DMS 273 treated with DMSO at 0.1 percent for 48 hours (cell line): ENCODE data around the gene TSHZ1.
A peak's percentile ranks its signal among the peaks of the same experiment; 100 is the strongest.

Experiments
- DNase-seq: peaks from one replicate; lab custom pipeline; 2025; lab: John Stamatoyannopoulos, UW

The TSHZ1 gene

DNA sequence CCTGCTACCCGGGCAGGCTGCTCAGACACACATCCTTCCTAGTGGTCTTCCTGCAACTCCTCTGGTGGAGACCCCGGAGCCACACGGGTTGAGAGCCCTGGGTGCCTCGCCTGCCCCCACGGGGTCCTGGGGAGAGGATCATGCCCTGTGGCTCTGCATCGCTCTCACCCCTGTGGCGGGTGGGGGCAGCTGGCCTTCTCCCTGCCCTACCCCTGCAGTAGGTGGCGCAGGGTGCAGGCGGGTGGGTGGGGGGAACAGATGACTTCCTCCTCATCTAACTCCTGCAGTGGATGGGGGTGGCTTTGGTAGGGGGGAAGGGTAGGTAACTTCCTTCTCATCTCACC lies 38.5 kb downstream of the TSHZ1 start:
- no peak for DNase-seq

- no peak for DNase-seq
These were observed 39.3 kb downstream of the TSHZ1 start for GRCh38 chr18:75249672-75250470.

DNA sequence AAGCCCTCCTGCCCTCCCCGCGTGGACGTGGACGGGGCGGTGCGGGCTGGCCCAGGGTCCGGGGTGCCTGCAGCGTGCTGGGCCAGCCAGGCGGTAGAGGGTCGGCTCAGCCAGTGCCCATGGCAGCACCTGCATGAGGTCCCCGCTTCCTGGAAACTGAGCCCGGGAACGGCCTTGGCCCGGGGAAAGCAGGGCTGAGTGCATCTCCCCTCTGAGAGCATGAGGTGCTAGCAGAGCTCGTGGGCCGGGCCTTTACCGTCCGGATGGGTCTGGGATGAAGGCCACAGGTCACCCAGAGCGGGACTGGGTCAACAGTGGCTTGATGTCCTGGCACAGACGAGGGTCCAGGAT lies 39.8 kb downstream of the TSHZ1 start:
- no peak for DNase-seq

- no peak for DNase-seq
These were observed 40.9 kb downstream of the TSHZ1 start for GRCh38 chr18:75251466-75251865.

DNA sequence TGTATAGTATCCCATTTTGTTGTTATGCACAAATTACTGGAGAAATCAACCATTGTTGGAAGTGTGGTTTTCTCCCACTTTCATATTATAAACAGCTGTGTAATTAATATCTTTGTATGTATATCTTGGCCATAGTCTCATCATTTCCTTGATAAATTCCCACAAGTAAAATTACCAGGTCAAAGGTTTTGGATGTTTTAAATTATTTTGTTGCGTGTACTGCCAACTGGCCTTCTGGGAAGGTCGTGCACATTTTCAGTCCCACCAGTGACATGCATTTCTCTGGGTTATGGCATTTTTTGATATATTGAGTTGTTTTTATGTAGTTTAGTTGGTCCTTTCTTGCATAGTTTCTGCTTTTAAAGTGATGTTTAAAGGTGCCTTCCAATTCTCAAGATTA lies 41.5 kb downstream of the TSHZ1 start:
- no peak for DNase-seq

DNA sequence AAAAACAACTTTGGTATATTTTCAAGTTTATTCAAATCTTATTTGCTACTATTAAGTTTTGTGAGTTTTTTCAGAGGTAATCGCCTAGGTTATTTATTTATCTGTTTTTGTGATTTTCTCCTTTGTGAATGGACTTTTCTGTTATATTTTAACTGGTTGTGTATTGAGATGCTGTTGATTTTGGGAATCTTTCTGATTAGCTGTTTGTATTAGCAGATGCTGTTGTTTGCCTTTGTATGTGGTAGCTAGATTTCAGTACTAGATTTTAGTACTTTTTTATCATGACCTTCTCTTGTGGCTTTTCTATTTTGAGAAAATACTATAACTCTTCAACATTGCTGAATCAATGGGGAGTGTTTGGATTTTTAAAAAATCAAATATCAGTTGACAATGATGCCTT lies 42.4 kb downstream of the TSHZ1 start:
- no peak for DNase-seq

GRCh38 chr18:75253784-75254183 lies 43.2 kb downstream of the TSHZ1 start:
- DNase-seq, result no peak

DNA sequence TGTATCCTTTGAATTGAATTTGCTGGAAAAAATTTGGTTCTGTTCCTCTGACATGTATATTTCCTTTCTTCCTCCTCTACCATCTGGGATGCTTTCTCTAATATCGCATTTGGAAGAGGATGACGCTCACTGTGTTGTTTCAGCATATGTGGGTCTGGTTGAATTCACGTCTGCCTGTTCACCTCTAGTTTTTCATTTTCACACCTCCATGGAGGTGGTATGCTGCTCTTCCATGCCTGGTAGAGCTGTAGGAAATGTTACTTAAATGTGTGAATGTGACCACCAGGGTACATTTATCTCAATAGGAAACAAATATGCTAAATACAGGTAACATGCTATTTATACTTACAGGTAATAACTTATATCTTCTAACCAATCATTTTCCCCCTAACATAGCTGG lies 44.5 kb downstream of the TSHZ1 start:
- DNase-seq, result no peak

GRCh38 chr18:75256376-75256775 lies 45.8 kb downstream of the TSHZ1 start:
- no peak for DNase-seq

- DNase-seq, result no peak
These were observed 47.0 kb downstream of the TSHZ1 start for GRCh38 chr18:75257605-75258004.

- DNase-seq, result no peak
These were observed 51.0 kb downstream of the TSHZ1 start for GRCh38 chr18:75261430-75262223.

DNA sequence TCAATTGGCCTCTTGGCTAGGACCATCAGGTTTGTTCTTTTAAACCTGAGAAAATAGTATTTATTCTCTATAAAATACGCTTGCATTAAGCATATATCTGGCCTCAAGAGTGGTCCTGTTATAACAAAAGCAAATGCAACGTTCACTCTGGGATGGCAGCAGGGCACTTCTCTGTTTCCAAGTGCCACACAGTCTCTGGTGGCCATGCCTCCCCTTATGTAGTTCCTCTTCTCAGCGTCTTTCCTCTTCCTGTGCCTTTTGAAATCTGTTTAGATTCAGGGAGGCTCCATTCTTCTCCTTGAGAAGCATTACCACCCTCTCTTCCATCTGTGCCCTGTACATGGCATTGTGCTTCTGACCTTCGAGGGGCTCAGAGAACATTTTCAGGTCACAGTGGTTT lies 51.9 kb downstream of the TSHZ1 start:
- no peak for DNase-seq

GRCh38 chr18:75264195-75264594 lies 53.6 kb downstream of the TSHZ1 start:
- no peak for DNase-seq

DNA sequence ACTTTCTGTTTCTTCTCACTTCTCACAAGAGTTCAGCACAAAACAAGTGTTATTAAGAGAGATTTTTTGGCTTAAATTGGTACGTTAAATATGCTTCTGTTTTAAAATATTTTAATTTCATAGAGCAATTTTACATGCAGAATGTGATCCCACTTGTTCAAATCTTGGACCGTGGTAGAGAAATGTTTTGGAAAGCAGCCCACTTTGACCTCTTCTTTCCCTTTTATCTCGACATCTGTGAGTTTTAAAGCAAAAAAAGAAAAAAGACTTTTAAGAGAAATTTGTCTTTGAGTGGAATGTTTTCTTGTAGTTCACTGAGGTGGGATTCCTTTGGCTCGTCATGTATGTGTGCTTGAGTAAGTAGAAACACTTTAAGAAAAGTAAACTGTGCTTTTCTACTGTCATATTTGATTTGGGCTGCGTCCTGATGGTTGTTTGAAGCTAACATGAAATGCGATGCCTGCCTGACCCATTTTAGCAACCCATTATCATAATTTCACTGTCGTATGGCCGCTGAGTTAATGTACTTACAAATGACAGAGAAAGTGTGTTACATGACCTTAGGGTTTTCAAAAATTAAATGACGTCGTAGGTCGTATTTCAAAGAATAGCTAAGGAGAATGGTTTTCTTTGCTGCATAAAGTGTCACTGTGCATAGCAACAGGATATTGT lies 54.5 kb downstream of the TSHZ1 start:
- no peak for DNase-seq

GRCh38 chr18:75265872-75266271 lies 55.3 kb downstream of the TSHZ1 start:
- DNase-seq, result no peak

DNA sequence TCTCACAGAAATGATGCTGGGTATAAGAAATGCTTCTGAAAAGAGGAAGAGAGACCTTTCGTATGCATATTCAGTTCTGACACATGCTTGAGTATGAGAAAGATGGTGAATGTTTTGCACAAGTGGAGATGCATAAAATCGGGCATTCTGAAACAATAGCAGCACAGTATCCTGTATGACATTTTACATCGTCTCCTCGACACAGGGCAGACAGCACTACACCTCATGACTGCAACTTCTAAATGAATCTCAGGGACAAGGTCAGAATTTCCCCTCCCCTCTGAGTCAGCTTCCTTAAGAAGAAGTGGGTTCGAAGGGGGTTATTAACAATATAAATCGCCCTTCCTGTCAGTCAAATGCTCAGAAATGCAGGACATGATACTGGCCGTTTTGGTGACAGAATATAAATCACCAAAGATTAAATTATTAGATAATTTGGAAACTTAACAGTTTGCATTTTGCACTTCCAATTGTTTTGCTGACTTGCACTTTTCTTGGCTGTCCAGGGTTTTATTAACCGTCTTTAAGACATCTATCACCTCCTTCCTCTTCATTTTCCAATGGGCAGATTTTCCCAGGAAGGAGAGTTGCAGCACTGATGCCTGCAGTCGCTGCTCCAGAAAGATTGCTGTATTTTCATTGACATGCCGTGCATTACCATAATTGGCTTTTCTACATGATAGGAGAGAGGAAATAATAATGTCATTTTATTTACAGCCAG lies 57.2 kb downstream of the TSHZ1 start:
- DNase-seq, result no peak

- no peak for DNase-seq
These were observed 57.7 kb downstream of the TSHZ1 start for GRCh38 chr18:75268364-75268646.

DNA sequence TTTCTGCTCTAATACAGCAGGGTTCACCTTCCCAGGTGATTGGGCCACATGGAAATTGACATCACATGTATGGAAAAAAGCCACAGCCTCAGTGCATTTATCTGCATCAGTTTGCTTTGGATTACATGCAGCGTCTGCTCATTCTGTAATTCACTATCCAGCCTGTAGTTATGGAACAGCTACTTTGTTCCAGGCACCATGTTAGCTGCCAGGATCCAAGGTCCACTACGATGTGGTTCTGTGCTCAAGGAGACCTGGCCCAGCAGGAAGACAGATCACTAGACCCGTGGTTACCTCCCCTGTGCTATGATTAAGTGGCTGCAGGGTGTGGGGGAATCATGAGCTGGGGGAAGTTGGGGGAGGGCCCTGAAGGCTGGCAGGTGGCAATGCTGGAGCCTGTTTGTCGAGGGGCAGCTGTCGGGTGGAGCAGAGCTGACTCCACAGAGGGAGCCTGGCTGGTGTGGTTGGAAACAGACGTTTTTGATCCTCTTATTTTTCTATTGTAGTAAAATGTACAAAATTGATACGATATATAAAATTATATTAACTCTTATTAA lies 58.6 kb downstream of the TSHZ1 start:
- peak; percentile 19 for DNase-seq

GRCh38 chr18:75269696-75270095 lies 59.1 kb downstream of the TSHZ1 start:
- no peak for DNase-seq

- no peak for DNase-seq
These were observed 61.4 kb downstream of the TSHZ1 start for GRCh38 chr18:75271952-75272351.

DNA sequence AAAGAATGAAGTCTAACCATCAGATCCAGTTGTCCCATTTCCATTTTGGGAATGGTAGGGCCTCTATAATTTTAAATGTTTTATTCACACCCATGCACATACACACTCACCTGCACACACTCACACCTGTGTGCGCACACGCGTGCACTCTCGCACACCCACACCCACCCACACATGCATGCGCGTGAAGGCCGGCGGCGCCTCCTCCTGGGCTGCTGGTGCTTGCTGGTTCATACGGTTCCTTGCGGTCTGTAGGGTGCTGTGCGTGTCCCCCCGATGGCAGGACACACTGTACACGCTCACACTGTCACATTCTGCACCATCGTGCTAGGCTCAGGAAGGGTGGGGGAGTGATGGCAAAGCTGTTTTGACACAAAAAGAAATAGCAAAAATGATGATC lies 63.2 kb downstream of the TSHZ1 start:
- DNase-seq, result no peak

DNA sequence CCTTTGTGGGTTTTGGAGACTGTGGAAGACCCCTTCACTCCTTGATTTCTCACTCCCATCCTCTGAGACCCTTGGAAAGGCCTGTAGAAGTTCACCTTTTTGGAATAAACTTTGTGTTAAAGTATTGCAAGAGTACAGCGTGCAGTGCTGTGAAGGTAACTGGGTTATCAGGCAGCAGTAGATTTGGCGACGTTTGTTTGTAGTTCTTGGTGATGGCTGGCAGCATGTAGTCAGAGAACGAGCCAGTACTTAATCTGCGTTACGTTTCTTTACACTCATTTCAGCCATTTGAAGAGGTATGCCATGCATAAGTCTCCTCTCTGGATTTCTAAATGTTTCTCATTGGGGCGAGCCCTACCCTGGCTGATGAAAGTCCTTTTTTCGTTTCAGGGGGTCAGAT lies 64.6 kb downstream of the TSHZ1 start:
- no peak for DNase-seq
